Ovary (tissue), 9 donors: ENCODE measurements around the gene NIPSNAP3A. TPM values are rescaled to one million over a fixed set of nuclear protein-coding genes. Genes with fewer than 3 reads are reported as not detected.

Source experiments
- DNase-seq, 5 donors: peaks; one replicate each; pipeline ENCODE4 v3.0.0-alpha.2; 2019 to 2020
- H3K27ac ChIP-seq, 2 donors: fragments of 200-600 bp; one replicate each; pipeline versions ENCODE4 v1.5.1 to v1.8.0; 2019 to 2022
- H3K27me3 ChIP-seq: fragments of 200-600 bp; one replicate; pipeline ENCODE4 v1.8.0; 2022
- H3K36me3 ChIP-seq: fragments of 200-600 bp; sonication (generic); one replicate; pipeline ENCODE4 v1.5.1; 2019
- H3K4me1 ChIP-seq: one replicate; pipeline ENCODE4 v1.8.1; 2013; ENCODE audit warnings: mild to moderate bottlenecking, moderate library complexity; ENCODE audit not compliant: insufficient read depth
- H3K4me3 ChIP-seq: fragments of 200-600 bp; sonication (generic); one replicate; pipeline ENCODE4 v1.5.1; 2017
- H3K9me3 ChIP-seq, 2 donors: fragments of 200-600 bp in 1 of 2; sonication (generic) in 1 of 2; one replicate each; pipeline versions ENCODE4 v1.5.1 to v1.8.1; 2013 to 2019; ENCODE audit warnings: mild to moderate bottlenecking in 1 of 2, moderate library complexity in 1 of 2
- CTCF ChIP-seq, 3 donors: fragments of 450-650 bp in 2 of 3; fragments of 200-600 bp in 1 of 3; IDR thresholded peaks; one replicate each; pipeline versions ENCODE4 v1.5.1 to v1.8.0; 2016 to 2022; ENCODE audit warnings: antibody characterized with exemption in 3 of 3, mild to moderate bottlenecking in 1 of 3
- EP300 ChIP-seq: sonication (generic); formaldehyde crosslinking; IDR thresholded peaks from one replicate; pipeline ENCODE4 v1.6.1; 2017; ENCODE audit warnings: antibody characterized with exemption
- POLR2A ChIP-seq: fragments of 450-650 bp; IDR thresholded peaks from one replicate; pipeline ENCODE4 v1.6.1; 2017; ENCODE audit warnings: antibody characterized with exemption, mild to moderate bottlenecking, moderate library complexity
- WGBS, 3 donors: extraction: QIAGEN DNeasy Blood & Tissue Kit in 1 of 3; methylation state at CpG; one replicate each; pipeline versions ENCODE4 v1.1.5 to v1.1.7; 2013 to 2017; 5-methylcytosine and 5-hydroxymethylcytosine counted together
- intact Hi-C, 4 donors: fragments of 100-400 bp; cut with DNase I; formaldehyde crosslinking; loops; one replicate each; pipeline versions ENCODE4 v1.11.0 to v1.15.1; 2022 to 2023
- polyA plus RNA-seq, 2 donors: library from polyadenylated mRNA; stranded (reverse); fragments of 200-250 nt in 1 of 2; fragments of 350-450 nt in 1 of 2; fragmentation: Illumina TruSeq in 1 of 2; extraction: RNeasy Lipid Tissue Mini Kit (QIAGEN cat#74804) in 1 of 2; gene quantifications; one replicate each; pipeline ENCODE4 v1.2.3, GENCODE V29; 2013 to 2014
- total RNA-seq, 7 donors: library from RNA; depleted of rRNA in 2 of 7; stranded (reverse); fragments of >200 nt in 2 of 7; fragmentation: NEBNext Ultra II Directional in 3 of 7; extraction: Animal tissue kit (Norgen Biotek cat#: 25700) in 3 of 7; gene quantifications; one replicate each; pipeline versions ENCODE4 v1.1.0 to v1.2.4, GENCODE V29; 2016 to 2023
- donor health status: DM: no; HTN: no; CAD: no; lungs with moderate emphysema.
- donor health status: DM: no; HTN: no; CAD: no.
- donor health status: Bipolar disorder and iron deficiency.
- donor health status: DM: yes; HTN: yes; CAD: no.
- donor health status: DM: no; HTN: no; CAD: no.
- donor health status: DM: yes; HTN: yes; CAD: no.

NIPSNAP3A gene
- total and polyA plus RNA-seq, 9 donors = 12.6 to 22.8 (median 17.4) TPM

DNA sequence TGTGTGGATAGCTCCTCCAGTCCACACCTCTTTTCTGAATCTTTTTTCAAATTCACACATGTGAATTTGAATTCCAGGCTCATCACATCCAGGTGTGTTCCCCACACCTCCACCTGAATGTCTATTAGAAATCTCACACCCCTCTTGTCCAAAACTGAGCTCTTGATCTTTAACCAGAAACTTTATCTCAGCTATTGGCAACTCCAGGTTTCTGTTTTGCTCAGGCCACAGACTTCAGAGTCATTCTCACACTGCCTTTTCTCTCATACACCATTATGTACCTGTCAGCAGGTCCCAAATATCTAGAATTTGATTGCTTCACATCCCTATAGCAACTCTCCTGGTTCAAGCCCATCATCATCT is 28.1 kb downstream of the NIPSNAP3A start:
- H3K36me3 ChIP-seq = no peaks in the 10 kb centered on the region
- H3K27ac ChIP-seq = no peak overlapping the region
- no peak overlapping the region for H3K4me3 ChIP-seq
- H3K9me3 ChIP-seq = no peaks in the 10 kb centered on the region
- no peak for DNase-seq
- TF ChIP-seq CTCF (IDR thresholded peaks at IDR 0.05) = no peak
- TF ChIP-seq EP300 = no peak
- no peak for TF ChIP-seq POLR2A
- H3K4me1 ChIP-seq = no peaks in the 10 kb centered on the region
- no peaks in the 10 kb centered on the region for H3K27me3 ChIP-seq
- intact Hi-C loops = no loop called here

GRCh38 chr9:104775976-104776375 is 28.5 kb downstream of the NIPSNAP3A start:
- Histone ChIP-seq H3K9me3 (no peaks in the 10 kb centered on the region), H3K4me1 (no peaks in the 10 kb centered on the region), H3K36me3 (no peaks in the 10 kb centered on the region), H3K27me3 (no peaks in the 10 kb centered on the region), H3K4me3 (no peak overlapping the region), H3K27ac (no peak overlapping the region)
- DNase-seq = no peak
- WGBS, 3 donors = 97 to 98% (median 98%) methylated on average over 2 of the region's 2 CpGs
- no peak for TF ChIP-seq POLR2A
- no peak for TF ChIP-seq CTCF (IDR thresholded peaks at IDR 0.05)
- no peak for TF ChIP-seq EP300
- intact Hi-C loops = no loop called here

GRCh38 chr9:104776797-104777196 is 29.3 kb downstream of the NIPSNAP3A start:
- WGBS, 3 donors = 16 to 32% (median 18%) methylated on average over 1 of the region's 1 CpG
- no peaks in the 10 kb centered on the region for H3K36me3 ChIP-seq
- no peak overlapping the region for H3K27ac ChIP-seq
- H3K9me3 ChIP-seq = no peaks in the 10 kb centered on the region
- no peak for DNase-seq
- no peaks in the 10 kb centered on the region for H3K27me3 ChIP-seq
- no peak overlapping the region for H3K4me3 ChIP-seq
- H3K4me1 ChIP-seq = no peaks in the 10 kb centered on the region
- no peak for TF ChIP-seq CTCF (IDR thresholded peaks at IDR 0.05)
- no peak for TF ChIP-seq EP300
- TF ChIP-seq POLR2A = no peak
- intact Hi-C loops = no loop called here

DNA sequence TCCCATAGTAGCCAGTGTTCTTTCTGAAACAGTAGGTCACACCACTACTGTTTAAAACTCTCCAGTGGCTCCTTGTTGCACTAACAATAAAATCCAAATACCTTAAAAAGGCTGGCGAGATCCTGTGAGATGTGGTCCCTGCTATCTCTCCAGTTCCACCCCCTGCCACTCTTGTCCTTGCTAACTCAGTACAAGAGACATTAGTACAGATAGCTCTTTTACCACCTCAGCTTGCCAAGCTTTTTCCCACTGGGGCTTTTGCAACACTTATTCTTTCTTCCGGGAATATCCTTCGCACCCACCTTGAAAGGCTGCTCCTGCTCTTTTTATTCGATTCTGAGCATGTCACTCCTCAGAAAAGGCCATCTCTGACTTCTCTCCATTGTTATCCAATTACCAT is 31.3 kb downstream of the NIPSNAP3A start:
- intact Hi-C loops = no loop called here
- Histone ChIP-seq H3K9me3 (no peaks in the 10 kb centered on the region), H3K4me3 (no peak overlapping the region), H3K4me1 (no peaks in the 10 kb centered on the region), H3K36me3 (no peaks in the 10 kb centered on the region), H3K27ac (no peak overlapping the region), H3K27me3 (no peaks in the 10 kb centered on the region)
- WGBS, 3 donors = 89 to 92% (median 91%) methylated on average over 4 of the region's 4 CpGs
- TF ChIP-seq POLR2A (no peak), CTCF (IDR thresholded peaks at IDR 0.05) (no peak), EP300 (no peak)
- no peak for DNase-seq

DNA sequence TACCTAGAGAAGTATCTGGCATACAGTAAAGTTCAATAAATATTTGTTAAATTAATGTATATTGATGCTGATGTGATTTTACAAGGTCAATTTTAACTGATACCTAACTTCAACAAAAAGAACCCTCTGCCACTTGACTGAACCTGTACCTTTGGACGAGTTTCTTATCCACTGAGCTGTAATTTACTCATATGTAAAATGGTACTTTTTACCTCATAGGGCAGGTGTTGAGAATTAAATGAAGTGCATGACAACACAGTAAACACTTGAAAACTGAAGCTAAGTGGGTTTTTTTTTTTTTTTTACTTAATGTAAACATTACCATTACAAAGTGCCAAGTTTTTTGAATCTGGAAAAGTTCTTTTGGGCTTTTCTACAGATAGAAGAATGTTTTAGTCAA is 31.9 kb downstream of the NIPSNAP3A start:
- H3K9me3 ChIP-seq = no peaks in the 10 kb centered on the region
- TF ChIP-seq CTCF (IDR thresholded peaks at IDR 0.05) (no peak), EP300 (no peak), POLR2A (no peak)
- DNase-seq = no peak
- no peak overlapping the region for H3K27ac ChIP-seq
- H3K27me3 ChIP-seq = no peaks in the 10 kb centered on the region
- no peaks in the 10 kb centered on the region for H3K36me3 ChIP-seq
- H3K4me1 ChIP-seq = no peaks in the 10 kb centered on the region
- WGBS, 3 donors = 86 to 96% (median 95%) methylated on average over 1 of the region's 1 CpG
- intact Hi-C loops = no loop called here
- no peak overlapping the region for H3K4me3 ChIP-seq
